HFF-Myc (cell line): Measurements from ENCODE around the gene UFC1.

Source experiments
- DNase-seq: peaks from one replicate; pipeline ENCODE4 v3.0.0-alpha.2; 2011; ENCODE audit warnings: low read depth; ENCODE audit errors: extremely low read depth
- H3K4me3 ChIP-seq: replicated peaks from 2 replicates; pipeline ENCODE4 v1.5.1; 2011; ENCODE audit warnings: low read depth, mild to moderate bottlenecking, control low read depth, low read length
- TF ChIP-seq, protein P1 (sequence below): IDR thresholded peaks from 2 replicates; pipeline ENCODE4 v1.5.1; 2012; ENCODE audit warnings: mild to moderate bottlenecking, low read depth, low read length, control low read depth; ENCODE audit errors: missing control alignments

The UFC1 gene

GRCh38 chr1:161175771-161176453 lies 22.1 kb downstream of the UFC1 start:
- peak overlapping the region; percentile 81 for H3K4me3 ChIP-seq
- TF ChIP-seq, protein P1, sequence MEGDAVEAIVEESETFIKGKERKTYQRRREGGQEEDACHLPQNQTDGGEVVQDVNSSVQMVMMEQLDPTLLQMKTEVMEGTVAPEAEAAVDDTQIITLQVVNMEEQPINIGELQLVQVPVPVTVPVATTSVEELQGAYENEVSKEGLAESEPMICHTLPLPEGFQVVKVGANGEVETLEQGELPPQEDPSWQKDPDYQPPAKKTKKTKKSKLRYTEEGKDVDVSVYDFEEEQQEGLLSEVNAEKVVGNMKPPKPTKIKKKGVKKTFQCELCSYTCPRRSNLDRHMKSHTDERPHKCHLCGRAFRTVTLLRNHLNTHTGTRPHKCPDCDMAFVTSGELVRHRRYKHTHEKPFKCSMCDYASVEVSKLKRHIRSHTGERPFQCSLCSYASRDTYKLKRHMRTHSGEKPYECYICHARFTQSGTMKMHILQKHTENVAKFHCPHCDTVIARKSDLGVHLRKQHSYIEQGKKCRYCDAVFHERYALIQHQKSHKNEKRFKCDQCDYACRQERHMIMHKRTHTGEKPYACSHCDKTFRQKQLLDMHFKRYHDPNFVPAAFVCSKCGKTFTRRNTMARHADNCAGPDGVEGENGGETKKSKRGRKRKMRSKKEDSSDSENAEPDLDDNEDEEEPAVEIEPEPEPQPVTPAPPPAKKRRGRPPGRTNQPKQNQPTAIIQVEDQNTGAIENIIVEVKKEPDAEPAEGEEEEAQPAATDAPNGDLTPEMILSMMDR, result no peak
- DNase-seq, result no peak

GRCh38 chr1:161176468-161177111 lies 22.8 kb downstream of the UFC1 start:
- TF ChIP-seq, protein P1, result no peak
- no peak for DNase-seq

GRCh38 chr1:161177112-161177935 lies 23.5 kb downstream of the UFC1 start, which contains the start of gene B4GALT3:
Gene B4GALT3 (minus strand): TSS chr1:161177507. CDS start chr1:161176060, 1,447 bp downstream.
- no peak for DNase-seq
- TF ChIP-seq, protein P1, result no peak
- H3K4me3 ChIP-seq, result peak within 1 kb of the TSS; percentile 81

More at GRCh38 chr1:161176468-161177111, 22.8 kb downstream of the UFC1 start:
- H3K4me3 ChIP-seq, result peak overlapping the region; percentile 81

GRCh38 chr1:161177936-161178244 lies 24.1 kb downstream of the UFC1 start:
- no peak for DNase-seq
- H3K4me3 ChIP-seq, result peak overlapping the region; percentile 81
- TF ChIP-seq, protein P1, result no peak

GRCh38 chr1:161179698-161180097 lies 25.9 kb downstream of the UFC1 start:
- H3K4me3 ChIP-seq, result no peak overlapping the region
- no peak for DNase-seq
- TF ChIP-seq, protein P1, result no peak

GRCh38 chr1:161180639-161181038 lies 26.9 kb downstream of the UFC1 start:
- no peak for DNase-seq
- H3K4me3 ChIP-seq, result no peak overlapping the region
- TF ChIP-seq, protein P1, result peak; percentile 32
